Stimulated activated CD8-positive, alpha-beta memory T cell treated with anti-CD3 and anti-CD28 coated beads, Interleukin-12 subunit alpha, Interleukin-12 subunit beta, amount 100 ng/mL, for 24 hours (primary cell): ENCODE results near the gene PDSS2.

Experiments used
- DNase-seq: peaks from one replicate; pipeline ENCODE4 v3.0.0-alpha.2; 2020; ENCODE audit errors: extremely low read depth

PDSS2 gene

GRCh38 chr6:107267634-107268033, 191.7 kb downstream of the PDSS2 start:
- DNase-seq: no peak

GRCh38 chr6:107267006-107267405, 192.4 kb downstream of the PDSS2 start:
- DNase-seq: no peak

GRCh38 chr6:107266563-107266962, 192.8 kb downstream of the PDSS2 start:
- no peak for DNase-seq

GRCh38 chr6:107264357-107264840, 195.0 kb downstream of the PDSS2 start:
- DNase-seq: no peak

- DNase-seq: no peak
These were observed 199.4 kb downstream of the PDSS2 start for GRCh38 chr6:107259951-107260350.

GRCh38 chr6:107248147-107248546, 211.2 kb downstream of the PDSS2 start:
- no peak for DNase-seq

- DNase-seq: no peak
These were observed 212.3 kb downstream of the PDSS2 start for GRCh38 chr6:107246972-107247615.

GRCh38 chr6:107246249-107246971, 213.0 kb downstream of the PDSS2 start:
- no peak for DNase-seq

- no peak for DNase-seq
These were observed 214.5 kb downstream of the PDSS2 start for GRCh38 chr6:107244742-107245480.

GRCh38 chr6:107244082-107244741, 215.2 kb downstream of the PDSS2 start:
- DNase-seq: no peak

- no peak for DNase-seq
These were observed 215.9 kb downstream of the PDSS2 start for GRCh38 chr6:107243471-107243870.

GRCh38 chr6:107237992-107238660, 221.2 kb downstream of the PDSS2 start:
- DNase-seq: no peak

GRCh38 chr6:107235511-107235910, 223.9 kb downstream of the PDSS2 start:
- no peak for DNase-seq

- no peak for DNase-seq
These were observed 224.4 kb downstream of the PDSS2 start for GRCh38 chr6:107235007-107235406.

GRCh38 chr6:107231243-107231642, 228.1 kb downstream of the PDSS2 start:
- DNase-seq: no peak

- no peak for DNase-seq
These were observed 228.9 kb downstream of the PDSS2 start for GRCh38 chr6:107230448-107230847.

- no peak for DNase-seq
These were observed 229.3 kb downstream of the PDSS2 start for GRCh38 chr6:107230024-107230423.

GRCh38 chr6:107228754-107229153, 230.6 kb downstream of the PDSS2 start:
- DNase-seq: no peak

GRCh38 chr6:107221519-107221918, 237.8 kb downstream of the PDSS2 start:
- DNase-seq: no peak

GRCh38 chr6:107219851-107220250, 239.5 kb downstream of the PDSS2 start:
- DNase-seq: no peak

- no peak for DNase-seq
These were observed 241.2 kb downstream of the PDSS2 start for GRCh38 chr6:107218142-107218541.

GRCh38 chr6:107217248-107217647, 242.1 kb downstream of the PDSS2 start:
- DNase-seq: no peak
